Hepatocyte (in vitro differentiated cells): Measurements from ENCODE around the gene BANK1.

Experiments used
- EZH2 ChIP-seq: fragments of 200-600 bp; sonication (generic); IDR thresholded peaks from 2 replicates; pipeline ENCODE4 v1.6.1; 2016; ENCODE audit warnings: antibody characterized with exemption, mild to moderate bottlenecking, borderline replicate concordance
- TF ChIP-seq, protein P1 (sequence below): fragments of 200-600 bp; sonication (generic); IDR thresholded peaks from 2 replicates; pipeline ENCODE4 v1.5.1; 2016; ENCODE audit warnings: antibody characterized with exemption, mild to moderate bottlenecking; ENCODE audit not compliant: poor library complexity

DNA sequence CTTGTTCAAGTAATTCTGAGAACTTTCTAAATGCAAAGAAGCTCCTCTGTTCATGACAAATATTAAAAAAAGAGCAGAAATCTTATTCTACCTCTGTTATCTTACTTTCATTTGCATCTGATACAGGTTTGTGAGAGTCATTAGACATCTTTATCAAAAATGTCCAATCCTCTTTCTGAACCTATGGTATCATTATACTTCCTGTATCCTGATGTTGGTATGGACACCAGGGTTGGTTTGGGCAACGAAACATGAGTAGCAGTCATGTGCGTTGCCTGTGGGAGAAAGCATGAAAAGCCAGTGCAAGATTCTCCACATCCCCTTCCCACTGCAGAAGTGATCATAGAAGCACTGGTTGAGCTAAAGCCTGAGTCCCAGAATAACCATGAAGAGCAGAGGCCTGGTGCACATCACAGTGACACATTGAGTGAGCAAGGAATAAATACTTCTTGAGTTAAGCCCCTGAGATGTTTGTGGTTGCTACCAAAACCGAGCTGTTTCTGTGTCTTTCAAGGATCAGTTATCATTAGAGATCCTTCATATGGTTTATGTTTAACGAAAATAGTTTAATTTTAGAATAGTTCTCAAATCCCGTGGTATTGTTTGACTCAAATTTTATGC is 197.2 kb downstream of the BANK1 start:
- no peak for TF ChIP-seq EZH2
- TF ChIP-seq, protein P1, sequence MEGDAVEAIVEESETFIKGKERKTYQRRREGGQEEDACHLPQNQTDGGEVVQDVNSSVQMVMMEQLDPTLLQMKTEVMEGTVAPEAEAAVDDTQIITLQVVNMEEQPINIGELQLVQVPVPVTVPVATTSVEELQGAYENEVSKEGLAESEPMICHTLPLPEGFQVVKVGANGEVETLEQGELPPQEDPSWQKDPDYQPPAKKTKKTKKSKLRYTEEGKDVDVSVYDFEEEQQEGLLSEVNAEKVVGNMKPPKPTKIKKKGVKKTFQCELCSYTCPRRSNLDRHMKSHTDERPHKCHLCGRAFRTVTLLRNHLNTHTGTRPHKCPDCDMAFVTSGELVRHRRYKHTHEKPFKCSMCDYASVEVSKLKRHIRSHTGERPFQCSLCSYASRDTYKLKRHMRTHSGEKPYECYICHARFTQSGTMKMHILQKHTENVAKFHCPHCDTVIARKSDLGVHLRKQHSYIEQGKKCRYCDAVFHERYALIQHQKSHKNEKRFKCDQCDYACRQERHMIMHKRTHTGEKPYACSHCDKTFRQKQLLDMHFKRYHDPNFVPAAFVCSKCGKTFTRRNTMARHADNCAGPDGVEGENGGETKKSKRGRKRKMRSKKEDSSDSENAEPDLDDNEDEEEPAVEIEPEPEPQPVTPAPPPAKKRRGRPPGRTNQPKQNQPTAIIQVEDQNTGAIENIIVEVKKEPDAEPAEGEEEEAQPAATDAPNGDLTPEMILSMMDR, result no peak
